ENCODE measurements around the gene PRPF38A. TPM values are rescaled to one million over a fixed set of nuclear protein-coding genes. Genes with fewer than 3 reads are reported as not detected.
A peak's percentile ranks its signal among the peaks of the same experiment; 100 is the strongest.

Gene PRPF38A
- total and polyA plus RNA-seq, 2 of the 4 experiments (the other 2 are of a cell fraction) = 19.0 to 23.5 TPM

- Histone ChIP-seq H3K4me1 (ENCODE audit: control insufficient read depth, insufficient read depth, low read length) (no peaks in the 10 kb centered on the region), H3K4ac (ENCODE audit: low read depth, low read length) (0 out of 2 replicates have a peak overlapping the region, but pooled peaks have one; percentile 22), H4K8ac (ENCODE audit: low read depth in 2 of 2, low read length in 2 of 2) (peak overlapping the region in 1 of 2 experiments; percentile 36; a peak in 2 of 4 replicates), H2AK9ac (replicated peaks; ENCODE audit: low read depth, low read length, poor library complexity) (peak overlapping the region; percentile 70), H2AK5ac (ENCODE audit: low read depth, low read length) (no peak overlapping the region), H3K9ac (ENCODE audit: low read depth, low read length) (peak overlapping the region; percentile 36; the same call in 1 of the 2 replicates), H4K20me1 (ENCODE audit: insufficient read depth, low read length) (no peaks in the 10 kb centered on the region), H3K14ac (replicated peaks; ENCODE audit: low read depth, low read length) (peak overlapping the region; percentile 70), H2BK5ac (ENCODE audit: low read depth, low read length, poor library complexity, severe bottlenecking) (peak overlapping the region; percentile 23), H4K91ac (ENCODE audit: insufficient read depth, low read depth, low read length) (no peak overlapping the region), H2BK20ac (ENCODE audit: low read depth, low read length) (no peak overlapping the region), H3K27ac (ENCODE audit: insufficient read depth, low read length) (peak overlapping the region; percentile 10; the same call in 1 of the 2 replicates), H2BK15ac (ENCODE audit: low read depth, low read length) (no peak overlapping the region), H3K79me1 (ENCODE audit: low read depth in 1 of 2, low read length in 2 of 2) (peaks cover 9 to 45% of the 10 kb centered on the region in 2 experiments; a peak in 3 of 4 replicates), H3K27me3 (ENCODE audit: control insufficient read depth, insufficient read depth, low read length) (no peaks in the 10 kb centered on the region), H3K9me1 (ENCODE audit: insufficient read depth, low read length) (no peaks in the 10 kb centered on the region), H3K36me3 (ENCODE audit: control insufficient read depth, insufficient read depth, low read length) (peaks cover 4% of the 10 kb centered on the region), H3K9me3 (ENCODE audit: control insufficient read depth, insufficient read depth, low read length) (no peaks in the 10 kb centered on the region), H2BK120ac (ENCODE audit: low read depth, low read length) (no peak overlapping the region), H2AFZ (replicated peaks; ENCODE audit: low read length, poor library complexity) (peak overlapping the region; percentile 98), H3K56ac (ENCODE audit: extremely low read depth, insufficient read depth, low read length) (peak overlapping the region; percentile 2; the same call in 1 of the 2 replicates), H3K4me2 (ENCODE audit: low read depth, low read length) (peak overlapping the region; percentile 94), H3K4me3 (ENCODE audit: insufficient read depth, low read depth, low read length) (peak overlapping the region; percentile 83), H3K23ac (ENCODE audit: low read depth, low read length) (peak overlapping the region; percentile 67), H3K18ac (ENCODE audit: low read depth, low read length) (no peak overlapping the region), H4K5ac (ENCODE audit: low read depth, low read length) (no peak overlapping the region; the same call in 1 of the 2 replicates)
- TF ChIP-seq CTCF (conservative IDR thresholded peaks at IDR 0.05; ENCODE audit: low read depth, low read length) = no peak
- no peak for TF ChIP-seq MXI1 (IDR thresholded peaks at IDR 0.05; ENCODE audit: borderline replicate concordance, low read depth, low read length)
- TF ChIP-seq BHLHE40 (IDR thresholded peaks at IDR 0.05; ENCODE audit: low read depth, low read length) = no peak
- TF ChIP-seq NFE2L2 (IDR thresholded peaks at IDR 0.05; ENCODE audit: low read depth, low read length) = 0 out of 2 replicates have a peak, but pooled peaks have one; percentile 21
- no peak for TF ChIP-seq MAFK (IDR thresholded peaks at IDR 0.05; ENCODE audit: low read depth, low read length)
- TF ChIP-seq CEBPB (IDR thresholded peaks at IDR 0.05; ENCODE audit: low read depth, low read length) = peak; percentile 41; the same call in 1 of the 2 replicates
- whole genome bisulfite sequencing, 2 experiments (ENCODE audit: extremely low coverage in 2 of 2, insufficient read length in 1 of 2) = 0% methylated on average over 2 of the region's 16 CpGs; no CpG with 5 or more reads in 1 of the 2 experiments
- in situ Hi-C loops (cut with MboI; ENCODE audit: low sequenced_read_pairs) (loop anchor here (10.0 kb wide), 1 partner anchor 281 kb away; no protein-coding TSS in a partner anchor), dilution Hi-C loops (cut with HindIII; ENCODE audit: low sequenced_read_pairs, unreplicated experiment) (no loop called here), intact Hi-C loops (cut with micrococcal nuclease) (loop anchor here (1.0 kb wide), 1 partner anchor 283 kb away; no protein-coding TSS in a partner anchor)
- peak; percentile 60 for ATAC-seq (ENCODE audit: low read depth)
- no TSS peak for BruUV-seq (replicated peaks)
- DNase-seq = peak; percentile 84
- POLR2A ChIA-PET (ENCODE audit: unreplicated experiment) = no interaction called here
- CTCF ChIA-PET = interaction anchor here (0.8 kb wide), 1 partner anchor 518 kb away, joined by 3 read pairs; the partner anchor contains the start of gene ECHDC2
These were observed 761 bp upstream of the PRPF38A start for GRCh38 chr1:52403566-52404115.
